Middle frontal gyrus (tissue), 1 donor: ENCODE measurements around the gene FBXL2.
"Not testable (repeated sequence)": the region's sequence is repeated elsewhere in the genome, so short reads cannot be mapped to it uniquely, and the experiment has no call there.

Source experiments
- DNase-seq: peaks from one replicate; pipeline ENCODE4 v3.0.0-alpha.2; 2015; ENCODE audit warnings: low spot score; ENCODE audit errors: extremely low spot score

FBXL2 gene

GRCh38 chr3:33383951-33384350, 106.7 kb downstream of the FBXL2 start:
- DNase-seq: no peak

- DNase-seq: no peak
These were observed 108.2 kb downstream of the FBXL2 start for GRCh38 chr3:33385423-33385822.

- DNase-seq: no peak
These were observed 109.4 kb downstream of the FBXL2 start for GRCh38 chr3:33386631-33387030.

GRCh38 chr3:33388374-33389100, 111.3 kb downstream of the FBXL2 start:
- no peak for DNase-seq

- DNase-seq: no peak
These were observed 112.7 kb downstream of the FBXL2 start for GRCh38 chr3:33389908-33390307.

GRCh38 chr3:33391255-33391995, 114.2 kb downstream of the FBXL2 start:
- no peak for DNase-seq

- no peak for DNase-seq
These were observed 114.9 kb downstream of the FBXL2 start for GRCh38 chr3:33392144-33392543.

- no peak for DNase-seq
These were observed 115.5 kb downstream of the FBXL2 start for GRCh38 chr3:33392703-33393125.

- DNase-seq: no peak
These were observed 117.3 kb downstream of the FBXL2 start for GRCh38 chr3:33394403-33395054.

GRCh38 chr3:33395900-33396299, 118.7 kb downstream of the FBXL2 start:
- no peak for DNase-seq

GRCh38 chr3:33398410-33398809, 121.2 kb downstream of the FBXL2 start:
- no peak for DNase-seq

GRCh38 chr3:33401781-33402180, 124.5 kb downstream of the FBXL2 start:
- DNase-seq: no peak

- DNase-seq: no peak
These were observed 125.7 kb downstream of the FBXL2 start for GRCh38 chr3:33402936-33403335.

GRCh38 chr3:33403756-33404155, 126.5 kb downstream of the FBXL2 start:
- no peak for DNase-seq

- not testable (repeated sequence) for DNase-seq
These were observed 133.6 kb downstream of the FBXL2 start for GRCh38 chr3:33410816-33411215.

- DNase-seq: no peak
These were observed 139.9 kb downstream of the FBXL2 start for GRCh38 chr3:33417066-33417673.

- DNase-seq: no peak
These were observed 142.7 kb downstream of the FBXL2 start for GRCh38 chr3:33419948-33420347.

- DNase-seq: no peak
These were observed 143.7 kb downstream of the FBXL2 start for GRCh38 chr3:33420966-33421365.

- DNase-seq: no peak
These were observed 147.6 kb downstream of the FBXL2 start for GRCh38 chr3:33424606-33425452.

- DNase-seq: no peak
These were observed 148.2 kb downstream of the FBXL2 start for GRCh38 chr3:33425453-33425852.

- no peak for DNase-seq
These were observed 148.8 kb downstream of the FBXL2 start for GRCh38 chr3:33426068-33426467.
